ENCODE measurements around the gene FBLN5.
A peak's percentile ranks its signal among the peaks of the same experiment; 100 is the strongest.

Gene FBLN5

DNA sequence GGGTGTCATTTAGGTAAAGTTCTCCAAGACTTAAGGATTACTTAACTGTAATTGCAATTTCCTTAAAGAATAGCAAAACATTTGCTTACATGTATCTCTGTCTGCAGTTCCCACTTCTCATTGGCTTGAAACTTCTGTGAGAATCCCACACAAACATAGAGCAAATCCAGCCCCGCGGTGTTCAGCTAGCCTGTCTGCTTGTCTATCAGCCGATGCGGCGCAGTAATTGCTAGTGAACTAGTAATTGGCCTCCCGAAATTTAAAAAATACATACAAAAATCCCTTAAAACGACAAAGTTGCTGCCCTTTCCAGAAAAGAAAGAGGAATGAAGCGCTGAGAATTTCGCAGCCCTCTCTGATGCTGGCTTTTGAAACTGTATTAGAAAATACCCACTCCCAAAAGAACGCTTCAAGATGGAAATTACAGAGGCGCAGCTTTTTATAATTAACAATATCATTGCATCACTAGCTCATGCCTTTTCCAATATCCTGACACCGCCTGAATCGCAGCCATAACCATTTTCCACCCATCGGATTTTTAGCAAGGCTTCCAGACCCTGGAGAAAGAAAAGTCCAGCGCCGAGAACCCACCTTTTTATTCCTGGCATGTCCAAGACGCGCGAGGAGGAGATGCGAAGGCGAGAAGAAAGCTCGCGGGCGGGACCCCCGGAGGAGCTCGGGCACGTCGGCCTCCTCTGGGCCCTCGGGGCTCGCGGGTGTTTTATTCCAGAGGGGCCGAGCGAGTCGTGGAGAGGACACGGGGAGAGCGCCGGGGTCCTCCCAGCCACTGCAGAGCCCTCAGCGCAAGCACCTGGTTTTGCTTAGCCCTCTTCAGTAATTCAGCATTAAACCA is 646 bp downstream of the FBLN5 start:
- no peak for DNase-seq (ENCODE audit: low read depth in 2 of 2)

DNA sequence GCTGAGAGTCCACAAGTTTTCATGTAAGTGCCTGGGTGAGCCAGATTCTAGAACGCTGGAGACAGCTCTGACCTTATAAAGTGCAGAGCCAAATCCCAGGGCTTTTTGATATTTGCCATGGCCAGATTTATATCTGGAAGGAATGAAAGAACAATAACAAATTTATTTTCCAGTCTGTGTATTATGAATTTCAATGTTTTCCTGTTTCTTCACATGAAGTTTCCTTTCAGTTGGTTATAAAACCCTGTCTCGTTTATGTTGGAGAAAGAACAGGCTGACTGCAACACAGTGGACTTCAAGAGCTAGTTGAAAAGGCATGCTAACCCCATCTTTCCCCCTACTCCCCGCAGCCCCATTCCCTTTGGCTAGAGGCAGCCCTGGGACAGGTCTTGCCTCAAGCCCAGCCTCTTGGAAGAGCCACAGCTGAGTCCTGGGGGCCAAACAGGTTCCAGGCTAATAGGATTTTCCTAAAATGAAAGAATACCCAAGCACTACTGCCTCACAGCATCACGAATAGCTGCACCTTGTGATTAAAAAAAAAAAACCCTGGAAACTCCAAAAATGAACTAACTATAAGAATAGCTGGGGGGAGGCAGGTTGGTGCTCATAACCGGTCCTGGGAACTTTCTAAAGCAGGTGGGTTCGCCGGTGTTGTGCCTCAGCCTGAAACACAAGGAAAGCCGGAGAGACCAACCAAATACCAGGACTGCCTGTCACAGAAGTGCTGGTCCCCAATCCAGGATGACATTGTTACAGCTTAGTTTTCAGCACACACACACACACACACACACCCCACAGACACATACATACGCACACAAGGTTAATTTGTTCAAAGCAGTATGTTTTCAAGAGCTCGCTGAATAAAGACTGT is 1.5 kb downstream of the FBLN5 start:
- DNase-seq (ENCODE audit: low read depth in 2 of 2), result no peak

- DNase-seq (ENCODE audit: low read depth in 2 of 2), result no peak
These were observed 4.5 kb downstream of the FBLN5 start for GRCh38 chr14:91942946-91943345.

- no peak for DNase-seq (ENCODE audit: low read depth in 2 of 2)
These were observed 5.4 kb downstream of the FBLN5 start for GRCh38 chr14:91942128-91942527.

- no peak for DNase-seq (ENCODE audit: low read depth in 2 of 2)
These were observed 7.3 kb downstream of the FBLN5 start for GRCh38 chr14:91940209-91940608.

GRCh38 chr14:91935586-91935985 is 11.9 kb downstream of the FBLN5 start:
- DNase-seq (ENCODE audit: low read depth in 2 of 2), result no peak

GRCh38 chr14:91934554-91935285 is 12.8 kb downstream of the FBLN5 start:
- no peak for DNase-seq (ENCODE audit: low read depth in 2 of 2)

DNA sequence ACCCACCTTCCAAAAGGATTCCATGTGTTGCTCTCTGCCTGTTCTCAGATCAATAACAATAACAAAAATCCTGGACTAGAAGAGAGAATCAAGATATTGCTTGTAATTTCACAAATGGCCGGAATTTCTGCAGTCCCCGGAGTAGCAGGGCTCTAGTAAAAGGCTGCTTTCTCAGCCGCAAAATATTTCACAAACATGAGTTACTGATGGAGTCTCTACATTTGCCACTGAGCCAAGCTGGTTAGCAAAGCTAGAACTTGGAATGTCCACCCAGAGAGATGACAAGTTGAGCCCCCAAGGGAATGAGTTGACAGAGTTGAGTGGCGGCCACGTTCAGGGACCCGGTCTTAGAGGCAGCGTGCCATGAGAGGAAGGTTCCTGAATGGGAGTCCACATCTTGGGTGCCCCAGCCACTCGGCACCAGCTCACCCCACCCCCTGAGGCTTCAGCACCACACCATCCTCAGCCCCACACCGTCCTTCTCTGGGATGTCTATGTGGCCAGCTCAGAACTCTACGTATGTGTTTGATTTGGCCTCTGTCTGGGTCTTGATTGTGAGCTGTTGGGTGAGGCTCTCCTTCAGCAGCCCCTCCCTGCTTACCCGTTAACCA is 15.9 kb downstream of the FBLN5 start:
- DNase-seq (ENCODE audit: low read depth in 2 of 2), result no peak

DNA sequence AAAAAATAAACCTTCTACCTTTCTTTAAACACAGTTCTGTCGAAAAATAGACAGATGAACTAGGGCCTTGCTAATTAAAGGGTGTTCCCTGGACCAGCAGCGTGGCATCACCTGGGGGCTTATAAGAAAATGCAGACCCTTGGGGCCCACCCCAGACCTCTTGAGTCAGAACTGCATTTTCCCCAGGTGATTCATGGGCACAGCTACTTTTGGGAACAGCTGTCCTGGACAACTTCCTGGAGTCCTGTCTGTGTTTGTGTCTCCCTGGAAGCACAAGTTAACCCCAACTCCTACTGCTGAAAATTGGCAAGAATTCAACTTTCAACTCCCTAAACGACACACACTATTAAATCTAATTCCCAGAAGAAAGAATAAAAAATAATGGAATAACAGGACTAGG is 17.8 kb downstream of the FBLN5 start:
- no peak for DNase-seq (ENCODE audit: low read depth in 2 of 2)

DNA sequence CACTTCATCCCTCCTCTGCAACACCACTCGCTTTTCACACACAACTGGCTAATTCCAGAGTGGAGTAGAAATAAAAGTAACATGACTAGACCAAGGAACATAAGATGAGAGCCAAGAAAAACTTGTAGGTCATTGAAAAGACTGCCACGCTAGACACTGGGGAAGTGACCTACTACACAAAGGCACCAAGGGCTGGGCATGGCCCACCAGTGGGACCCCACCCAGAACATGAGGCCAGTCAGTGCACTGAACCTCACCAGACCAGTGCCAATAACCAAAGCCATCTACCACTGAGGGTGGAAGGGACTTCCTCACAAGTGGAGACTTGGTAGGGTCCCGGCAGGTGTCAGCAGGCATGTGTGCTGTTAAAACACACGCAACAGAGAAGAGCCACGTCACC is 19.7 kb downstream of the FBLN5 start:
- no peak for DNase-seq (ENCODE audit: low read depth in 2 of 2)

DNA sequence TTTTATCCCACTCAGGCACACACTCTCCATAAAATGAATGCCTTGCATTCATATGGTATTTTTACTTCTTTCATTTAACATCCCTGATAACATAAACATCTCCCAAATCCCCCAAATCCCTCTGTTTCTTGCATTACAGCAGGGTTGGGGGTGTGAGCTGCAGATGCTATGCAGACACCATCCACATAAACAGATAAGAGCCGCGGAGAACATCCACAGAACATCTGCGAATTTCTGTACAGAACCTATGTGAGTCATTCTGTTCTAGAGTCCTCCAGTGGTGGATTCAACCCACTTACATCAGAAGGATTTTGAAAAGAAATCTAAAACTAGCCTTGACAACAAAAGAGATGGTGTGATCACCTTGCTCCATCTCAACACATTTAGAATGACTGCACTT is 20.3 kb downstream of the FBLN5 start:
- no peak for DNase-seq (ENCODE audit: low read depth in 2 of 2)

GRCh38 chr14:91926131-91926890 is 21.2 kb downstream of the FBLN5 start:
- DNase-seq (ENCODE audit: low read depth in 2 of 2), result no peak

- DNase-seq (ENCODE audit: low read depth in 2 of 2), result no peak
These were observed 21.8 kb downstream of the FBLN5 start for GRCh38 chr14:91925727-91926121.

DNA sequence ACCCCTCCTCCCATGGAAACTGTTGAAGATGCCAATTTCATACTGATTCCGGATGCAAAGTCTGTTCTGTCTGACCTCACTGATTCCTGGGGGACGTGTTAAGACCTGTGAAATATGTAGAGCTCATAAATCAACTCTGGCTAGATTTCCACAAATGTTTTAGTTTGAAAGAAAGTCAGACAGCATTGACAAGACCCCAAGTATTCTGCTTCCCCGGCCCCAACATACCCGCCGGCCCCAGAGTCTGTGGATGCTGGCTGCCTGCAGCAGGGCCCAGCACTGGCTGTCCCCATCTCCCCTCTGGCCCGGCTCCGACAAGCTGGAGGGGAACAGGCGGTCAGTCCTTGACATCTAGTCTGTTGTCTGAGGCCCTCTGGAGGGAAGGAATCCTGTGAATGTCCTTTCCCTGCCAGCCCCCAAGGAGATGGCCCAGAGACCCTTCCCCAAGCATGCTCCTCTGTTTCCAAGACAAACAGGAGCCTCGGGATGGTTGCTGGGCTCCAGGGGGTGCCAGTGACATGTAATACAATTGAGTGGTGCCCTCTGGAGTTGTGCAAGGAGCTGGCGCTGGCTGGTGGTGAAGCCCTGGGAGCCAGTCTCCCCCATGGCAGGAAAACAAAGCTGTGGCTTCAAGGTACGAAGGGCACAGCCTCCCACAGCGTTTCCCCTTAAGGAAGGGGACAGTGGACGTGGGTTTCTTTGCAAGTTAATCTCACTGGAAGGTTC is 22.3 kb downstream of the FBLN5 start:
- DNase-seq (ENCODE audit: low read depth in 2 of 2), result no peak

DNA sequence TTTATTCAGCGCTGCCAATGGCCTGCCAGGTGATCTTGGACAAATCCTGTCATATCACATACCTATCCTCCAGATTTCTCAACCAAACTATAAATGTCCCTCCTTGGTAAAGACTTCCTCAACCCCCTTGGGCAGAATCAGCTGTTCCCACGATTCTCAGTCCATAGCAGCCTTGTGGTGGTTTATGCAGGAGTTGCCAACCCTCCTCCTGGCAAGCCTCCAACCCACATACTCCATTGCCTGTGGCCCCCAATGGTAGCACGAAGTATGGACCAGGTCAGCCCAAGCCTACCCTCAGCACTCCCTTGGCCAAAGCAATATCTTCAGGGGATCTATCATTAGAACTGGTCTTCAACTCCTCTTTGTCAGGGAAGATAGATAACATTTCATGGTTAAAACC is 27.0 kb downstream of the FBLN5 start:
- no peak for DNase-seq (ENCODE audit: low read depth in 2 of 2)

DNA sequence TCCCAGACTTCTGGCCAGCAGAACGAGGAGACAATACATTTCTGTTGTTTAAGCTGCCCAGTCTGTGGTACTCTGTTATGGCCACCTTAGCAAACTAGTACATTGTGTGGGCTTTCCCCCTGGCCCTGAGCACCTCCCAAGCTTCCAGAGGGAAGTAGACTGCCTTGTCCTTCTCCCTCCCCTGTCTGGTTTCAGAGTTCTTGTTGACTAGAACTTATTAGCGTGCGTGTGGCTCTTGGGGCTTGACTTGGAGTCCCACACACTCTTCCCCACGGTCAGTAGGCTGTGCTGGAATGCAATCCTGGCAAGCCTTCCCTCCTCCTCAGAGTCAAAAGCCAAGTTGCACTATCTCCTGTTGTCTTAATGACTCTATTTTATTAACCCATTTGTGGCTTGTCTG is 27.7 kb downstream of the FBLN5 start:
- DNase-seq (ENCODE audit: low read depth in 2 of 2), result no peak

- no peak for DNase-seq (ENCODE audit: low read depth in 2 of 2)
These were observed 29.2 kb downstream of the FBLN5 start for GRCh38 chr14:91918186-91918883.

GRCh38 chr14:91912035-91912434 is 35.5 kb downstream of the FBLN5 start:
- no peak for DNase-seq (ENCODE audit: low read depth in 2 of 2)

GRCh38 chr14:91911474-91912032 is 35.9 kb downstream of the FBLN5 start:
- DNase-seq (ENCODE audit: low read depth in 2 of 2), result peak; percentile 7 to 16
